Fibroblast of skin of abdomen (primary cell): ENCODE measurements around the gene BRSK2.

Source experiments
- DNase-seq: peaks from one replicate; pipeline ENCODE4 v3.0.0-alpha.2; 2013

BRSK2 gene

GRCh38 chr11:1469911-1470680 lies 80.4 kb downstream of the BRSK2 start:
- DNase-seq: no peak

GRCh38 chr11:1470681-1471611 lies 81.2 kb downstream of the BRSK2 start:
- no peak for DNase-seq

- no peak for DNase-seq
These were observed 82.0 kb downstream of the BRSK2 start for GRCh38 chr11:1471736-1472135.

GRCh38 chr11:1472180-1473005 lies 82.7 kb downstream of the BRSK2 start:
- DNase-seq: no peak

GRCh38 chr11:1473011-1473628 lies 83.4 kb downstream of the BRSK2 start:
- no peak for DNase-seq

GRCh38 chr11:1473786-1474185 lies 84.1 kb downstream of the BRSK2 start:
- no peak for DNase-seq

- no peak for DNase-seq
These were observed 86.1 kb downstream of the BRSK2 start for GRCh38 chr11:1475841-1476240.

GRCh38 chr11:1476940-1477736 lies 87.4 kb downstream of the BRSK2 start:
- DNase-seq: no peak

GRCh38 chr11:1478011-1478410 lies 88.3 kb downstream of the BRSK2 start:
- DNase-seq: no peak

- DNase-seq: no peak
These were observed 88.8 kb downstream of the BRSK2 start for GRCh38 chr11:1478544-1478943.

- no peak for DNase-seq
These were observed 89.4 kb downstream of the BRSK2 start for GRCh38 chr11:1479006-1479677.

- DNase-seq: no peak
These were observed 90.0 kb downstream of the BRSK2 start for GRCh38 chr11:1479678-1480118.

GRCh38 chr11:1480191-1480554 lies 90.4 kb downstream of the BRSK2 start:
- DNase-seq: no peak

GRCh38 chr11:1480555-1481482 lies 91.1 kb downstream of the BRSK2 start:
- DNase-seq: no peak

- DNase-seq: no peak
These were observed 91.7 kb downstream of the BRSK2 start for GRCh38 chr11:1481483-1481825.

- DNase-seq: no peak
These were observed 92.2 kb downstream of the BRSK2 start for GRCh38 chr11:1481861-1482441.

- DNase-seq: no peak
These were observed 93.1 kb downstream of the BRSK2 start for GRCh38 chr11:1482581-1483444.

GRCh38 chr11:1483445-1483961 lies 93.8 kb downstream of the BRSK2 start:
- no peak for DNase-seq
